Endothelial cell of hepatic sinusoid (primary cell): ENCODE results near the gene RRAGD.

Source experiments
- in situ Hi-C: cut with HindIII; loops from 2 replicates; pipeline ENCODE4 v1.10.0; 2017; ENCODE audit warnings: low sequenced_read_pairs

Gene RRAGD, protein sequence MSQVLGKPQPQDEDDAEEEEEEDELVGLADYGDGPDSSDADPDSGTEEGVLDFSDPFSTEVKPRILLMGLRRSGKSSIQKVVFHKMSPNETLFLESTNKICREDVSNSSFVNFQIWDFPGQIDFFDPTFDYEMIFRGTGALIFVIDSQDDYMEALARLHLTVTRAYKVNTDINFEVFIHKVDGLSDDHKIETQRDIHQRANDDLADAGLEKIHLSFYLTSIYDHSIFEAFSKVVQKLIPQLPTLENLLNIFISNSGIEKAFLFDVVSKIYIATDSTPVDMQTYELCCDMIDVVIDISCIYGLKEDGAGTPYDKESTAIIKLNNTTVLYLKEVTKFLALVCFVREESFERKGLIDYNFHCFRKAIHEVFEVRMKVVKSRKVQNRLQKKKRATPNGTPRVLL

GRCh38 chr6:89412071-89413005, at the start of gene RRAGD:
TSS of gene RRAGD (minus strand) at chr6:89412273. CDS start at chr6:89411993, 280 bp downstream.
- in situ Hi-C loops: loop anchor here (5.0 kb wide), 1 partner anchor 40 kb away; no protein-coding TSS in a partner anchor

- in situ Hi-C loops: no loop called here
Observed at GRCh38 chr6:89460713-89461112, 48.6 kb upstream of the RRAGD start.

GRCh38 chr6:89459501-89459900, 47.4 kb upstream of the RRAGD start:
- in situ Hi-C loops: no loop called here

- in situ Hi-C loops: no loop called here
Observed at GRCh38 chr6:89458704-89459103, 46.6 kb upstream of the RRAGD start.

- in situ Hi-C loops: no loop called here
Observed at GRCh38 chr6:89454300-89454699, 42.2 kb upstream of the RRAGD start.

DNA sequence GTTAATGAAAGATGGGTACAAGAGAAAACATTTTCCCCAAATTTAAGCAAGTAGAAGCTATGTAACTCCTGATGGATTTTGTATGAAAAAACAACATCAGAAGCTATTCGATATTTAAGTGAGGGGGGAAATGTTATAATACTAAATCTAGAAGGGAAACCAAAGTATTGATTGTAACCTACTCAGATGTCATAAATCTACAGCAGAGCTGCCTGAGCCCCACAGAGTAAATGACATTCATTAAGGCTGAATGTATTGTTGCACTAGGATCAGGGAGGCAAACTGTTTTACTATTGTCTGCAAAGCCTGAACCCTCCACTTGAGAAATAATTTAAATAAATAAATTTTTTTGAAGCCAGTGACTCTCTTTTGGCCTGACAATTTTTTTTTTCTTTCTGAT, 40.2 kb upstream of the RRAGD start:
- in situ Hi-C loops: no loop called here

GRCh38 chr6:89449193-89449592, 37.1 kb upstream of the RRAGD start:
- in situ Hi-C loops: no loop called here

DNA sequence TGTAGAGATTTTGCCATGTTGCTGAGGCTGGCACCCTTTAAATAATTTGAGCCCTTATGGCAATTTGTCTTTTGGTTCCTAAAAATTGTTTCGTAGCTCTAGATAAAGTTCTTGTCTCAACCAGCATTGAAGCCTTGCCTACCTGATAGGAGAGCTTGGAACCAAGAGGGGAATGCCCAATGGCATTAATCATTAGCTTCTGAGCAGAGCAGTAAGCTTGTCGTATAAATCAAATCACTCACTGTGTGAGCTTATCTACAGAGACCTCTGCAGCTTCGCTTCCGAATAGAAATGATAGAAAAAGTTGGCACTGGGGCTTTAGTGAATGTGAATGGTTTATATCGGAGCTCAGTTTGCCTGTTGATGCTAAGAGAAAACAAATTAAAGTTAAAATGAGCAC, 31.6 kb upstream of the RRAGD start:
- in situ Hi-C loops: no loop called here

- in situ Hi-C loops: no loop called here
Observed at GRCh38 chr6:89440200-89440599, 28.1 kb upstream of the RRAGD start.

DNA sequence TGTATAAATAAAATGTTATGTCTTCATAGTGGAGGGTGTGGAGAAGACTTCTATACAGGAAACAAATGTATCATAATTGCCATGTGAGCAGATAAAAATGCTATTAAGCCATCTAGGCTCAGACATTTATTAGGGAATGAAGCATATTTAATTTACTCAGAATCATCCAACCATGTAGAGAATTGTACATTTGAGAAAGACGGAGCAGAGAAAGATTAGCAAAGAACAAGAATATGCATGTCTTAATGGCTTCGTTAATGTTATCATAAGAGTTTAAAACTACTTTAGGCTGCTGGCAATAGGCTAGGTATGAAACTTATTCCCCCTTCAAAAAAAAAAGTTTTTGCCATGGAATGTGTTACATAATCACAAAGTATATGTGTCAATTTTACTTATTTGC, 26.9 kb upstream of the RRAGD start:
- in situ Hi-C loops: loop anchor here (10.0 kb wide), 2 partner anchors 206 to 296 kb away; no protein-coding TSS in a partner anchor

DNA sequence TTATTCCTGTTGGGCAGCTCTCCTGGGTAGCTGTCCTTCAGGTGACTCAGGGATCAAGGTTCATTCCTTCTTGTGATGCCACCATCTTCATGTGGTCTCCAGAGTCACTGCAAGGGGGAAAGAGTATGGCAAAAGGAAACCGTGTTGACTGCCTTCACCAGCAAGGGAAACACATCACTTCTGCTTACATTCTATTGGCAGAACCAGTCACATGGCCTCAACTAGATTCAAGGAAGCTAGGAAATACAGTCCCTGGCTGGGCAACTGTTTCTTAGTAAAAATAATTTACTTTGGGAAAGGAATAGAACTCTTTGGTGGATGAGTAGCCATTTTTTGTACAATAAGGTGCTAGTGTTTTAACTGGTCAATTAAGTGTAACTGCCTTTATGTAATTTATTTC, 26.2 kb upstream of the RRAGD start:
- in situ Hi-C loops: loop anchor here (10.0 kb wide), 2 partner anchors 207 to 297 kb away; no protein-coding TSS in a partner anchor

- in situ Hi-C loops: loop anchor here (10.0 kb wide), 2 partner anchors 209 to 299 kb away; no protein-coding TSS in a partner anchor
Observed at GRCh38 chr6:89436226-89436625, 24.2 kb upstream of the RRAGD start.

GRCh38 chr6:89434954-89435353, 22.9 kb upstream of the RRAGD start:
- in situ Hi-C loops: loop anchor here (10.0 kb wide), 2 partner anchors 210 to 300 kb away; no protein-coding TSS in a partner anchor

GRCh38 chr6:89434150-89434499, 22.1 kb upstream of the RRAGD start:
- in situ Hi-C loops: loop anchor here (10.0 kb wide), 2 partner anchors 211 to 301 kb away; no protein-coding TSS in a partner anchor

GRCh38 chr6:89433252-89434149, 21.4 kb upstream of the RRAGD start:
- in situ Hi-C loops: loop anchor here (10.0 kb wide), 2 partner anchors 211 to 301 kb away; no protein-coding TSS in a partner anchor

DNA sequence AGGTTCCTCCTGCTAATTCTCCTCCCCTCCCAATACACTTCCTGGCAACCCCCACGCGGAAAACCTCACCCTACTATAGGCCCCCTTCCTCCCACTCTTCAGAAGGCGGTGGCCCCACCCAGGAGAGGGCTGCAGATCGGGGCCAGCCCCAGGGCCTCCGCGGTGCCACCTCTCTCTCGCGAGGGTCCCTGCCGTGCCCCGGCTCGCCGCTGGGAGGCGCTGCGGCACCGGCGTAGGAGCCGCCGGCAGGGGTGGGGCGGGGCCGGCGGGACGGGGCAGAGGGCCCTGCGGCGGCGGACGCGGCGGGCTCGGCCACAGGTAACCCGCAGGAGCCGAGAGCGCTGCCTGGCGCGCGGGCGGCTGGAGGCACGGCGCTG, 20.8 kb upstream of the RRAGD start, which contains the start of gene ANKRD6:
Gene ANKRD6, plus strand, starts transcription at position 278 of the 377 bp plus-strand sequence. CDS start 133,825 bp downstream, outside the sequence.
- in situ Hi-C loops: loop anchor here (10.0 kb wide), 2 partner anchors 212 to 302 kb away; no protein-coding TSS in a partner anchor

DNA sequence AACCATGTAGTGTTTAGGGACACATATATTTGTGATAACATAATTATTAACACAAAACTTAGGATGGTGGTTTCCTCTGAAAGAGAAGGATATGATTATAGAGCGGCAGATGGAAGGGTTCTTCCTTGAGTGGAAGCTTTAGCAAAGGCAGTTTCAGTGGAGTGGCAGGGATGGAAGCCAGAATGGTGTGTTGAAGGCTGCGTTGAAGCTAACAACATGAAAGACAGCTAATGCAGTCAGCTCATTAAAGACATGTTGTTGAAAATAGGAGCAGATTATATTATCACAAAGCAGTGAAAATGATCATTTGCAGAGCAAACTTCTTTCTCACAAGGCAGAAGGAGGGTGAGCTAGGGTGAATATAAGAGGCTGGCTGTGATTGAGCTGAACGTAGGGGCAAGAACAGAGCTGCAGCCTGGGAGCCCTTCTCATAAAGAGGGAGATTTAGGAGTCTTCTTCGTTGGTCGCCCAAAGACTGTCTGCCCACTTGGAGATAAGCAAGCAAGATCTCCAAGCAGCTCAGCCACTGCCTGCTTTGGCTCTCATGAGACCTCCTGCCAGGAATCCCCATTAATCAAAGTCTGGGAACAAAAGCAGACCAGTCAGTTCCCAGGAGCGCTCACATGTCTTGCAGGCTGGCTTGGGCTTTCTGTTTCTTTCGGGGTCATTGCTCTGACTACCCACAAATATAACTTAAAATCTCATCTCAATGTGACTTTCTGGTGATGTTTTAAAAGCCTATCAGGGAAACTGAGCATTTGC, 18.3 kb upstream of the RRAGD start:
- in situ Hi-C loops: loop anchor here (10.0 kb wide), 2 partner anchors 214 to 304 kb away; no protein-coding TSS in a partner anchor

DNA sequence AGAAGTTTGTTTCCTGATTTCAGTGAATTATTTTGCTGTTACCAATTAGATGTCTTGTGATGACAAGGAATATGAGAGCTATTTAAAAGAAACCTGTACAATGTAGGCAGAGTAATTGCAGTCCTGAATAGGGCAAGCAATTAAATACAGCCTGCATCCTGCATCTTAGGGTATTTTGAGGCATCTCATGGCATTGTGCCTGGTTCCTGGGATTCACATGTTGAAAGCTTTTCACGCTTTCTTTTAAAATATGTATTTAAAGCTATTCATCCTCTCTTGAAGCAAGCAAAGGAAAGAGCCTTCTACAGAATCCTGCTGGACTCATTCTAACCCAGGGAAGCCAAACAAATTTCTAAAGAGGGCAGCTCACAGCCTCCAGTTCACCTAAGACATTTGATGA, 4.7 kb upstream of the RRAGD start:
- in situ Hi-C loops: no loop called here

DNA sequence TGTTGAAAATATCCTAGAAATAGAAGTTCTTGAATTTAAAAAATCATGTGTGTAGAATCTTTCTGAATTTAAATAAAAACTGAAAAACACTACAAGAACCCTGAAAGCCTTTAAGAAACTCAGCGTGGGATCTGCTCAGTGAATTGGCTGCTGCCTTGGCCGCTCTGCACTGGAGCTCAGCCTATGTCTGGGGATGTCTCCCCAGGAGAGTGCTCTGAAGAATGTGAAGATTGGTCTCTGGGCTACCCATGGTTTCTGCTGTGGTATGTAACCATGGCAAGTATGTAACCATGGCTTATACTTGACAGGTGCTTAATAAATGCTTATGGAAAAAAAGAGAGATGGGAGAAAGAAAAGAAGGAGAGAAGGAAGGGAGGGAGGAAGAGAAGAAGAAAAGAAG, 3.1 kb upstream of the RRAGD start:
- in situ Hi-C loops: no loop called here
